ENCODE measurements around the gene C1orf210. TPM values are rescaled to one million over a fixed set of nuclear protein-coding genes. Genes with fewer than 3 reads are reported as not detected.

Gene C1orf210
- polyA plus RNA-seq, 12 donors: 0.21 to 15.7 (median 0.53) TPM; not detected in 7

DNA sequence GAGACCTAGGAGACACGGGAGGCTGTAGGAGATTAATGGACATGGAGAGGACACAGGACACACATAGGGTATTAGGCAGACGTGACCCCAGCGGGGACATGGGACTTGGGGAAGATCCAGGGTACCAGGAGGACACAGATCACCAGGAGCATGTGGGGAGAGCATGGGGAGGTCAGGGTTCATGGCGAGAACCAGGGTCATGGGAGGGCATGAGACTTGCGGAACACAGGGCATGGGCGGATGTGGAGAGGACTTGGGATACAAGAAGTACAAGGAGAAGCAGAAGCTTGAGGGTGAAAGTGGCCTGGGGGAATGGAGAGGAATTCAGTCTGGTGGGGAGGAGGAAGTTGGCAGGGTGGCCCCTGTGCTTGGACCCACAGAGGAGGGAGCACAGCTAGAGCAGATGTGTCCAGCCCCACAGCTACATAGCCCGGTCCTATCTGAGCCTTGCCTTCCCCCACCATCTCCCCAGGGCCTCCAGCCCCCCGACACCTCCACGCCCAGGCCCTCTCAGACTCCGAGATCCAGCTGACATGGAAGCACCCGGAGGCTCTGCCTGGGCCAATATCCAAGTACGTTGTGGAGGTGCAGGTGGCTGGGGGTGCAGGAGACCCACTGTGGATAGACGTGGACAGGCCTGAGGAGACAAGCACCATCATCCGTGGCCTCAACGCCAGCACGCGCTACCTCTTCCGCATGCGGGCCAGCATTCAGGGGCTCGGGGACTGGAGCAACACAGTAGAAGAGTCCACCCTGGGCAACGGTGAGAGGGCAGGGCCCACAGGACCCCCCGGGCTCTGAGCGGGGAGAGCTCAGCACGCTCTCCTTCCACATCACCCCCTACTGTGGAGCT, 27.5 kb upstream of the C1orf210 start:
- DNase-seq: no peak

DNA sequence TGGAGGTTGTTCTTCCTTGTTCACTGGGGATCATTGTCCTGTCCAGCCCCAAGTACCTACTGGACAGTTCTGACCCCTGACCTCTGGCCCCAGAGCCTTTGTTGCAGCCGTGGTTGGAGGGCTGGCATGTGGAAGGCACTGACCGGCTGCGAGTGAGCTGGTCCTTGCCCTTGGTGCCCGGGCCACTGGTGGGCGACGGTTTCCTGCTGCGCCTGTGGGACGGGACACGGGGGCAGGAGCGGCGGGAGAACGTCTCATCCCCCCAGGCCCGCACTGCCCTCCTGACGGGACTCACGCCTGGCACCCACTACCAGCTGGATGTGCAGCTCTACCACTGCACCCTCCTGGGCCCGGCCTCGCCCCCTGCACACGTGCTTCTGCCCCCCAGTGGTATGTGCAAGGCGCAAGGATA, 26.8 kb upstream of the C1orf210 start:
- no peak for DNase-seq

DNA sequence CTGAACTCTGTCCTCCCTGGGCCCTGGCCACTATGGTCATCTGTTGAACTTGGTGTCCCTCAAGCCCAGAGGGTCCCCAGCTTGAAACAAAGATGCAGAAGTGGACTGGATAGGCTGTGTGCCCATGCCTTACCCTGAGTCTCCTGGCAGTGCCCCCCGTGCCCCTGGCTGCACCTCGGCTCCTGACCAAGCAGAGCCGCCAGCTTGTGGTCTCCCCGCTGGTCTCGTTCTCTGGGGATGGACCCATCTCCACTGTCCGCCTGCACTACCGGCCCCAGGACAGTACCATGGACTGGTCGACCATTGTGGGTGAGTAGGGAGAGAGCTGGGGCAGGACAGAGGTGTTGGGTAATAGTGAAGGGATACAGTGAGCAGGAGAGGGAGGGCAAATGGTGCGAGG, 26.1 kb upstream of the C1orf210 start:
- no peak for DNase-seq

DNA sequence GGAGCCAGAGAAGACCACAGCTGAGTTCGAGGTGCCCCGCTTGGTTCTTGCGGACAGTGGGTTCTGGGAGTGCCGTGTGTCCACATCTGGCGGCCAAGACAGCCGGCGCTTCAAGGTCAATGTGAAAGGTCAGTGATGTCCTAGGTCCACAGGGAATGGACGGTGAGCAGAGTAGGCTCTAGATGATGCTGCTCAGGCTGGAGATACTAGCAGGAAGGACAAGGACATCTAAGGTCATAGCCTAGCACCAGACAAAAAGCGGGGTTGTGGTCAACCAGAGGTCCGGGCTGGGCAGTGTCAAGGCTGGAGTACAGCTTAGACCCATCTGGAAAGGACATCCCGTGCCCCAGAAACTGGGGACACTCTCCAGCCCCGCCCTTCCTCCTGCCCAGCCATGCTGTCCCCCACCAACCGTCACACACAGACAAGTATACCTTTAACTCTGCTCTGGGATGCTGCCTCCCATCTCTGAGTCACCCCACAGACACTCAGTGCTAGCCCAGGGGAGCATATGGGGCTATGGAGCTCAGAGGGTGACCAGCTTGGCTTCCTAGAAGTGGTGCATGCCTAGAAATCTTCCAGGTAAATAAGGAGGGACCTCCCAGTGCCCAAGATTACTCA, 24.1 kb upstream of the C1orf210 start:
- DNase-seq: no peak

DNA sequence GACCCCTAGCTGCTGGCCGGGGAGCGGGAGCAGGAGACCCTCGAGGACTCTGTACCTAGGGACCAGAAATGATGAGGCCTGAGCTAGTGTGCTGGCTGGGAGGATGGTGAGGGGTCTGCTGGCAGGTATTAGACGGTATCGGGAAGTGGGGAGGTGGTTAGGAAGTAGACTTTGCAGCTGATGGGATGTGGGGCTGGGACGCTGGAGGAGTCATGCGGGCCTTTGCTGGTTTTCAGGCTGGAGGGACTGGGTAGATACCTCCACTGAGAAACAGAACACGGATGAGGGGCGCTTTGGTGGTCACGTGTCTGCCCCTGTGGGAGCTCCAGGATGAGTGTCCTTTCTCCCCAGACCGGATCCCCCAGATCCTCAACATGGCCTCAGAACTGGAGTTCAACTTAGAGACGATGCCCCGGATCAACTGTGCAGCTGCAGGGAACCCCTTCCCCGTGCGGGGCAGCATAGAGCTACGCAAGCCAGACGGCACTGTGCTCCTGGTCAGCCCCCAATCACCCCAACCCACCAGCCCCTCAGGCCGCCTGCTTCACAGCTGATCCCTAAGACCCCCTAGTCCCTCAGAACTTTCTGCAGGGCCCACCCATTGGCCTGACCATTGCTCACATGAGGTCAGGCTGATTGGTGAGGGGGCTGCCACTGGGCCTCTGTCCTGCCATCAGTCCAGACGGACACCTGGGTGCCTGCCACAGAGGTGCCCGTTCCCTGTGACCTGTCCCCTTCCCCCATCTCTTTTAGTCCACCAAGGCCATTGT, 23.4 kb upstream of the C1orf210 start:
- DNase-seq: no peak

DNA sequence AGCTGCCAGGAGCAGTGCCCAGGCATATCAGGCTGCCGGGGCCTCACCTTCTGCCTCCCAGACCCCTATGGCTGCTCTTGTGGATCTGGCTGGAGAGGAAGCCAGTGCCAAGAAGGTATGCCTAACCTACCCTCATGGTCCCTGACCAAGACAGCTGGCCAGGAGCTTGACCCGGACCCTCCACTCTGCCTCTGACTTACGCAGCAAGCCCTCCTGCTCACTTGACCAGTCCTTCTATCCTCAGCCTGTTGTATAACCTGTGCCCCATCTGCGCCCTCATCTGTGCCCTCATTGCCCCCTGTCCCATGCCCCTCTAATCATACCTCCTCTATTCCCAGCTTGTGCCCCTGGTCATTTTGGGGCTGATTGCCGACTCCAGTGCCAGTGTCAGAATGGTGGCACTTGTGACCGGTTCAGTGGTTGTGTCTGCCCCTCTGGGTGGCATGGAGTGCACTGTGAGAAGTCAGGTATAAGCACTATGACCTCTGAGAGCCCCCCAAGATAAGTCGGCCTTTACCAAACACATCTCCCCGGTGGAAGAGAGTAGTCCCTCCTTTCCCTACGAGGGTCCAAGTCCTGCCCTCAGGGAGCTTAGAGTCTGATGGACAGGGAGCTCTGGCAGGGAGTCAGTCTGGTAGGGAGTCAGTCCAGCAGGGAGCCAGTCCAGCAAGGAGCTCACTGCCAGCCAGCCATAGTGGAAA, 22.2 kb upstream of the C1orf210 start:
- DNase-seq: no peak

DNA sequence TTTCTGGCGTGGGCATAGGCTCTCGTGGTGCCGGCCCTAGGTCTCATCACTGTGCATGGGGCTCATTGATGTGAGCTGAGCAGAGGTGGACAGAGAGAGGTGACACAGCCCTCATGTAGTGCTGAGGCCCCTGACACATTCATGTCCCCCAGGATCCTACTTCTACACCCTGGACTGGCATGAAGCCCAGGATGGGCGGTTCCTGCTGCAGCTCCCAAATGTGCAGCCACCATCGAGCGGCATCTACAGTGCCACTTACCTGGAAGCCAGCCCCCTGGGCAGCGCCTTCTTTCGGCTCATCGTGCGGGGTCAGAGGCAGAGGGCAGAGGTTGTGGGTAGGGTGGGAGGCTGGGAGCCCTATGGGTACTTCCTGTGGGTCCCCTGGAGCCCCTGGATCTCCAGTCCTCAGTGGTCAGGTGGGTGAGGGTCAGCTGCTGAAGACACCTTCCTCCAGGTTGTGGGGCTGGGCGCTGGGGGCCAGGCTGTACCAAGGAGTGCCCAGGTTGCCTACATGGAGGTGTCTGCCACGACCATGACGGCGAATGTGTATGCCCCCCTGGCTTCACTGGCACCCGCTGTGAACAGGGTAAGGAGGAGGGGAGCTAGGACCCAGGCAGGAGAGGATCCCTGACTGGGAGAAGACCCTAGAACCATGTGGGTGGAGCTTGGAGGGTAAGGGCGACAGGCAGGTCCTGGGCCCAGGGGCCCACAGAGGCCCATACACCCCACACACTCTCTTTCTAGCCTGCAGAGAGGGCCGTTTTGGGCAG, 21.5 kb upstream of the C1orf210 start:
- no peak for DNase-seq

DNA sequence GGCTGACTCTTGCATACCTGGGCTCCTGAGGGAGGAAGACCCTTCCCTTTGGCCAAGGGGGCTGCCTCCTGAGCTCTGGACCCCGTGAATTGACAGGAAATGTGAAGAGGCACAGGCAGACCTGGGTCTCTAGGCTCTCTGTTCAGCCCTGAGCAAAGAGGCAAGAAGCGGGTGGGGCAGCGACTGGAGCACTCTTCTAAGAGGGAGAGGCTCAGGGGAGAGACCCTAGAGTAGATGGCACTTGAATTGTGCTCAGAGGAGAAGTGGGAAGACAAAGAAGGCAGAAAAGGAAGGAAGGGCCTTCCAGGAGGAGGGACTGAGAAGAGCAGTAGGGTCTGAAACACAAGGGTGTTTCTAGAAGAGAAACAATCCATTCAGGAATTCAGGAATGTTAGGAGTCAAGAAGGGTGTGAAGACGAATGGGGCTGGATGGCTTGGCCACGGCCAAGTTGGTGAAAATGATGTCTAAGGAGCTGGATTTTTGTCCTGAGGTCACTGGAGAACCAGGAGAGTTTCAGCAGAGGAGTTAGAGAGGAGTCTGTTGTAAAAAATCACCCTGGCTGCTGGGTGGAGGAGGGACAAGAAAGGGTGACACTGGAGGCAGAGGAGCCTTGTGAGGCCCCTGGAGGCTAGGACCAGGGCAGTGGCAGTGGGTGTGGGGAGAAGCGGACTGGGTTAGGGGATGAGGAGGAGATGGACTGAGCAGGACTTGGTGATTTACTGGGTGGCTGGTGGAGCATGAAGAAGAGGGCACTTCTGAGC, 20.7 kb upstream of the C1orf210 start:
- DNase-seq: no peak

DNA sequence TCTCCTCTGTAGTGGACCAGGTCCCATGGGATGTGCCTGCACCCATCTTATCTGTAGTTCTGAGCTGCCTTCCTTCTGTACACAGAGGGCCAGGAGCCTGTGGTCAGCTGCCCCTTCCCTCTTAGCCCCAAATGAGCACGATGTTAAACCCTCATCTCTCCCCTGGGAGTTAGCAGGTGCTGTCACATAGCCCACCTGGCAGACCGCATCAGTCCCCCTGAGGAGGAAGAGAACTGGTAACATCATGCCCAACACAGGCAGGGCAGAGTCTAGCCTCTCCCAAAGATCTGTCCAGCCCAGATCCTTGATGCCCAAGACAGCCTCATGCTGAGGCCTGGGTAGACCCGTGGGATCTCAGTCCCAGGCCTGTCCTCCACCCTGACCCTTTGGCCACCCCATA, 20.1 kb upstream of the C1orf210 start:
- DNase-seq: no peak

DNA sequence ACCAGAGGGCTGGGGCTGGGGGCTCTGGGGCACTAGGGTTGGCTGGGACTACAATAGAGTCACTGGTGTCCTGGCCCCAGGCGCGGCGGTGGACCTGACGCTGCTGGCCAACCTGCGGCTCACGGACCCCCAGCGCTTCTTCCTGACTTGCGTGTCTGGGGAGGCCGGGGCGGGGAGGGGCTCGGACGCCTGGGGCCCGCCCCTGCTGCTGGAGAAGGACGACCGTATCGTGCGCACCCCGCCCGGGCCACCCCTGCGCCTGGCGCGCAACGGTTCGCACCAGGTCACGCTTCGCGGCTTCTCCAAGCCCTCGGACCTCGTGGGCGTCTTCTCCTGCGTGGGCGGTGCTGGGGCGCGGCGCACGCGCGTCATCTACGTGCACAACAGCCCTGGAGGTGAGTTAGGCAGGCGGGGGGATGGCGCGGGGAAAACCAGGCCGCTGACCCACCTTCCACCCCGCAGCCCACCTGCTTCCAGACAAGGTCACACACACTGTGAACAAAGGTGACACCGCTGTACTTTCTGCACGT, 19.5 kb upstream of the C1orf210 start:
- DNase-seq: no peak

DNA sequence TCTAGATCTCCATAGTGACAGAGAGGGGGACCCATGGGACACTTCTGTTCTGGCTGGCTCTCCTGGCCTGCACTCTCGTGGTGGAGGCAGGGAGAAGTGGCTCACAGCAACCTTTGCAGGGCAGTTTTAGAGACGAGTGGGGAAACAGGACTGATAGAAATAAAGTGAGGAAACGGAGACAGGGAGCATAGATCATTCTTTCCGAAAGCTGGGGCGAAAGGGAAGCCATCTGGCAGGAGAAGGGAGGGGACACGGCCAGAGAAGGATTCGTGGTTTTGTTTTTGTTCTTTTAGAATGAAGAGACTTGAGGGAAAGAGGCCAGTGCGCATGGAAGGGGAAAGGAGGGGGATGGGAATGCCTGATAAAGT, 18.9 kb upstream of the C1orf210 start:
- peak; percentile 59 for DNase-seq

DNA sequence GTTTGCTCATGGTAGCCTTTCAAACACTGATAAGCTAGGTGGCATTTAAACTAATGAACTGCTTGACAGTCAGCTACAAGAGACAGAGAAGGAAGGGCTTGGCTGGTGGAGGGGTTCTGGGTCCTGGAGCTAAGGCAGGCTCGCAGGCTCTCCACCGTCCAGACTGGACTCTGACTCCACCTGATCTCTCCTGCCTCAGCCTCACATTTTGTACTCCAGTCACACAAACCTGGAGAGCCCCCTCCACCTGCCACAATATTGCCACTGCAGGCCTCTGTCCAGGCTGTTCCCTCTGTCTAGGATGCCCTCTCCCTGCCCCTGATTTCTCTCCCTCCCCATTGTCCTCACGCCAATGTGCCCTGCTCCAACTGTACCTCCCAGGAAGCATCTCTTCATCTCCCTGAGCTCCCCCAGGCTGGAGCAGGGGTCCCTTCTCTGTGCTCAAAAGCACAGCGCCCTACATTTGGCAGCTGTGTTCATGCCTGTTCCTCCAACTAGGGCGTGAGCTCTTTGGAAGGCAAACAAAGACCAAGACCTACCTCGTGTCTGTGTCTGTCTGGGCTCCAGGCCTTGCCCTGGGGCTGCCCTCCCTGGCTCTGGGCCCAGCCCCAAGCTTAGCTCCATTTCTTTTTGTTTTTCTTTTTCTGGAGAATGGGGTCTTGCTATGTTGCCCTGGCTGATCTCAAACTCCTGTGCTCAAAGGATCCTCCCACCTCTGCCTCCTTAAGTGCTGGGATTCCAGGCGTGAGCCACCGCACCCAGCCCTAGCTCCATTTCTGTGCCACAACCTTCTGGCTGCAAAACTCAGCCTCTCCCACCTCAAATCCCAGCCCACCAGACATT, 18.3 kb upstream of the C1orf210 start:
- DNase-seq: no peak

DNA sequence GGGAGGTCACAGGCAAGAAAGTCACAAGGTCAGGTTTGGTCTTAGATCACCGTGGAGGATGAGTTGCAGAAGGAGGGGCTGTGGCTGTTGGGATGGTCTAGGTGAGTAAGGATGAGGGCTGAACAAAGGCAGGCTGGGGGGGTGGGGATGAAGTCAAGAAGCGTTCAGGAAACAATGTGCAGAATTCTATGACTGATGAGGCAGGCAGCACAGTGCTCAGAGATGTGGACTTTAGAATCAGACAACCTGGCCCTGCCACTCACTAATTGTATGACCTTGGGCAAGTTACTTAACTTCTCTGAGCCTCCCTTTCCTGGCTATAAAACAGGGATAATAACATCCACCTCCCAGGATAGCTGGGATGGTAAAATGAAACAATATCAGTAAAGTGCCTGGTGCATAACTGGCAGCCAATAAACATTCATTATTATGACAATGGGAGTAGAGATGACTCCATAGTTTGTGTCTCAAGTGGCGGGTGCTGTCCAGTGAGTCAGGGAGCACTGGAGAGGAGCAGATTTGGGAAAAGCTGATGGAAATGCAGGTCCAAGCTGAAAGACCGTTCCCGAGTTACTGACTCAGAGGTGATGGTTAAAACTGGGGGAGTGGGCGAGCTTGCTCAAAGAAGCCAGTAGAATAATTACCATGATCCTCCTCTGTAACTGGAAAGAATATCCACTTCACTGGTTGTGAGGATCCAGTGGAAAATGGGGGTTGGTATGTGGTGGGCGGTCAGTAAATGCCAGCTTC, 17.5 kb upstream of the C1orf210 start:
- no peak for DNase-seq

DNA sequence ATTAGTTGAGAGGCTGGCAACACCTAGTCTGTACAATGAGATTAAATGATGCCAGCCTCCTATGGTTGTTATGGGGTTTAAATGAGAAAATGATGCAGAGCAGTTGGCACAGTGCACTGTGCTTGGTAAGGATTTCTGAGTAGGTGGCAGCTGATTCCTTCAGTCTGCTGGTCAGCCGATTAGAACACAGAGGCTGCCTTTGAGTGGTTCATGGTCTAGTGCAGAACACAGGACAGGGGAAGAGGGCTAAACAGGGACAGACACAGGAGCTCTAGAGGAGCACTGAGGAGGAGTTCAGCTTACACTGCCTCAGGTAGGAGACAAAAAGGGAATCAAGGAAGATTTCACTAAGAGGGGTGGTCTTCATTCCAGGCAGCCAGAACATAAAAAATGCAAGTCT, 16.8 kb upstream of the C1orf210 start:
- DNase-seq: no peak

DNA sequence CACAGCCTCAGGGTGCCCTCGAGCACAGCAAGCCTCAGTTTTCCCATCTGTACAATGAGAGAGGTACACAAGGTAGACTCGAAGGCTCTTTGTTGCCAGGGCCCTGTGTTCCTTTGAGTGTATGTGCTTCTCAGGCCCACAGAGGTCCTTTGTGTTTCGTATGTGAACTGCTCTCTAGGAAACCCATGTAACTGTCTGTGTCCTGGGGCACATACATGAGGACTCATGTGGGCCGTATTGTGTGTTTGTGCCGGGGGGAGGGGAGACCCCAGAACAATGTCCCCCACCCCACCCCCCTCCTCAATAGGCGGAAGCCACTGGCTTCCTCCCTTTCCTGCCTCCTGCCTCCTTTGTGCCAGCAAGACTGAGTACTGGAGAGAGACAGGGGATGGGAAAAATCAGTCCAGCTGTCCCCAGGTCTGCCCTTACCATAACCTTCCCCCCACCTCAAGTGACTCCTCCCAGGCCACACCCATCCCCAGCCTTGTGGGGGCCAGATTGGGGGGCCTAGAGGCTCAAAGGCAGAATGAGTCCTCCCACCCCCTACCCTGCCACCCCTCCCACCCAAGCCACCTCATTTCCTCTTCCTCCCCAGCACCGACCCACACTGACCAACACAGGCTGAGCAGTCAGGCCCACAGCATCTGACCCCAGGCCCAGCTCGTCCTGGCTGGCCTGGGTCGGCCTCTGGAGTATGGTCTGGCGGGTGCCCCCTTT, 15.2 kb upstream of the C1orf210 start, which contains the start of gene TIE1:
TIE1 (plus strand) TSS at position 605 of the 717 bp plus-strand sequence; CDS start at position 695, 90 bp downstream.
- DNase-seq: no peak

DNA sequence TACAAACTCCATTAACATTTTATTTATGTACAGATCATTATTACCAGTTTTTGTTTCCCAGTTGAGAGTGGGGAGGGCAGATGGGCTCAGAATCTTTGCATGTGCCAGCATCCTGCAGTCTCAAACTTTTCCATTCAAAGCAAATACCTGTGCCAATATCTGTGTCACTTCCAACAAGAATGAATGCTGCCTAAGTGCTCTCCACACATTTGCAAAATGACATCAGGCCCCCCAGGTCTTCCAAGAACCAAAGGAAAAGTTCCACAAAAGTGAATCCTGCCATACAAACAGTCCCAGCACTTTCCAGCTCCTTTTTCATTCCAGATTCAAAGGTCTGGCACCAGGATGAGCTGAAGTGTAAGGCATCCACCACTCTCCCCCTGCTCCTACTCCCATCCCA, 13.7 kb upstream of the C1orf210 start:
- no peak for DNase-seq

DNA sequence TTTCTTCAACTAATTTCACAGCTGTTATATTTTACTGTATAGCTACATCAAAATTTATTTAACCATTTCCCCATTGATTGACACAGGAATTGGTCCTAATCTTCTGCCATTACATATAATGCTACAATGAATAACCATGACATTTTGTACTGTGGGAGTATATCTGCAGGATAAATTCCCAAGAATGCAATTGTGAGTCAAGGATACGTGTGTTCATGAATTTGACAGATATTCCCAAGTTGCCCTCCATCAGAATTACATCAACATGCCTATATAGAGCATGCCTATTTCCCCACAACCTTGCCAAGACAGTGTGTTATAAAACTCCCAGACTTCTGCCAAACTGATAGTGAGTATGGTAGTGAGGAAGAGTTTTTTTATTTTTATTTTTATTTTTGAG, 12.7 kb upstream of the C1orf210 start:
- no peak for DNase-seq

DNA sequence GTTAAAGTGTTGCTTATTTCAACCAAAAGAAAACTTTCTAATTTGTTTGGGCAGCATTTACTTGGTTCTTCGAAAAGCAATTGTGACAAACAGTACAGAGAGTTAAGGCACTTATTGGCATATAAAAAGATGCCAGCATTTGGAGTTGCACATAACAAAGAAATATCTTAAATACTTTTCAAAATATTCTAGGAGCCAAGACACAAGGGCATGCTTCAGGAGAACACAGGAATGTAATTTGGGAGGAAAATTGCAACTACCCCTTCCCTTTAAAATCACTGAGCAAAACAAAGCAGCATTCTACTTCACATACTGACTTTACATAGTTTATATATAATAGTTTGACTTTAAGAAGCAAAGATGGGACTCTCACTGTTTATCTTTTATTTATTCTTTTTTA, 10.8 kb upstream of the C1orf210 start:
- DNase-seq: no peak
